OCI-LY3 (cell line): ENCODE results near the gene APOF.
A peak's percentile ranks its signal among the peaks of the same experiment; 100 is the strongest.

Source experiments
- H2AFZ ChIP-seq: fragments of 200-600, 300-600 bp; shearing (Covaris generic); 2 replicates; pipeline ENCODE4 v1.6.0; 2014; ENCODE audit warnings: antibody characterized with exemption, low read depth, low read length
- H3K27ac ChIP-seq: fragments of 200-600, 300-600 bp; sonication (generic); 2 replicates; pipeline ENCODE4 v1.5.1; 2014; ENCODE audit warnings: mild to moderate bottlenecking, low read length, moderate library complexity, mixed read lengths
- H3K27me3 ChIP-seq: fragments of 200-600, 300-600 bp; sonication (generic); 2 replicates; pipeline ENCODE4 v1.6.1; 2014; ENCODE audit warnings: low read depth, low read length, mixed read lengths
- H3K36me3 ChIP-seq: fragments of 200-600, 300-600 bp; sonication (generic); replicated peaks from 2 replicates; pipeline ENCODE3; 2014; ENCODE audit warnings: low read depth, low read length, mixed read lengths
- H3K4me1 ChIP-seq: fragments of 300-600, 200-600 bp; sonication (generic); 2 replicates; pipeline ENCODE4 v1.6.1; 2014; ENCODE audit warnings: low read length, mixed read lengths
- H3K4me2 ChIP-seq: fragments of 200-600, 300-600 bp; sonication (generic); 2 replicates; pipeline ENCODE4 v1.6.1; 2014; ENCODE audit warnings: low read length, mixed read lengths
- H3K4me3 ChIP-seq: fragments of 300-600, 200-600 bp; sonication (generic); 2 replicates; pipeline ENCODE4 v1.5.1; 2014; ENCODE audit warnings: antibody characterized with exemption, mild to moderate bottlenecking, low read length, moderate library complexity
- H3K79me2 ChIP-seq: fragments of 300-600, 200-600 bp; shearing (Covaris generic); 2 replicates; pipeline ENCODE4 v1.6.1; 2014; ENCODE audit warnings: mild to moderate bottlenecking, low read length, mixed read lengths
- H3K9ac ChIP-seq: fragments of 300-600, 200-600 bp; shearing (Covaris generic); 2 replicates; pipeline ENCODE4 v1.6.0; 2014; ENCODE audit warnings: mild to moderate bottlenecking, low read length, moderate library complexity
- H3K9me3 ChIP-seq: fragments of 200-600, 300-600 bp; shearing (Covaris generic); 2 replicates; pipeline ENCODE4 v1.6.1; 2014; ENCODE audit warnings: low read length, mixed read lengths; ENCODE audit not compliant: insufficient read depth
- H4K20me1 ChIP-seq: fragments of 200-600, 300-600 bp; sonication (generic); 2 replicates; pipeline ENCODE4 v1.6.1; 2016; ENCODE audit warnings: low read length, mixed read lengths; ENCODE audit not compliant: insufficient read depth
- CTCF ChIP-seq: fragments of 200-600, 300-600 bp; sonication (generic); IDR thresholded peaks from 2 replicates; pipeline ENCODE4 v1.5.1; 2014; ENCODE audit warnings: antibody characterized with exemption, low read length, low read depth
- EZH2phosphoT487 ChIP-seq: fragments of 200-600 bp; shearing (Covaris generic); IDR thresholded peaks from 2 replicates; pipeline ENCODE4 v1.6.1; 2018; ENCODE audit warnings: antibody characterized with exemption, mixed run types, low read depth

Gene APOF

GRCh38 chr12:56361487-56362129 is 1.0 kb downstream of the APOF start:
- 0 out of 2 replicates have a peak, but pooled peaks cover 7% of the 10 kb centered on the region for H3K79me2 ChIP-seq
- H2AFZ ChIP-seq: no peak overlapping the region
- H3K4me3 ChIP-seq: peak overlapping the region; percentile 84; the same call in 1 of the 2 replicates
- TF ChIP-seq EZH2phosphoT487: no peak
- H3K4me2 ChIP-seq: peak overlapping the region; percentile 69
- no peak overlapping the region for H3K9ac ChIP-seq
- H4K20me1 ChIP-seq: no peaks in the 10 kb centered on the region
- H3K4me1 ChIP-seq: peaks cover 17% of the 10 kb centered on the region
- no peaks in the 10 kb centered on the region for H3K27me3 ChIP-seq
- no peak overlapping the region for H3K27ac ChIP-seq
- no peaks in the 10 kb centered on the region for H3K36me3 ChIP-seq
- H3K9me3 ChIP-seq: no peaks in the 10 kb centered on the region

- no peaks in the 10 kb centered on the region for H3K9me3 ChIP-seq
- H4K20me1 ChIP-seq: no peaks in the 10 kb centered on the region
- H3K27me3 ChIP-seq: no peaks in the 10 kb centered on the region
- H3K36me3 ChIP-seq: peaks cover 7% of the 10 kb centered on the region
- H3K4me1 ChIP-seq: peaks cover 17% of the 10 kb centered on the region
- peak within 1 kb of the TSS; percentile 93 for H3K4me2 ChIP-seq
- peak within 1 kb of the TSS; percentile 87 for H3K9ac ChIP-seq
- peak within 1 kb of the TSS; percentile 49 for H3K27ac ChIP-seq
- TF ChIP-seq EZH2phosphoT487 (no peak), CTCF (no peak)
- H3K79me2 ChIP-seq: 0 out of 2 replicates have a peak, but pooled peaks cover 7% of the 10 kb centered on the region
- H2AFZ ChIP-seq: peak within 1 kb of the TSS; percentile 28
- peak within 1 kb of the TSS; percentile 90 for H3K4me3 ChIP-seq
Measured at GRCh38 chr12:56359851-56360767, 2.5 kb downstream of the APOF start, which contains the start of gene STAT2. TSS of gene STAT2 (minus strand) at chr12:56360107. CDS start at chr12:56356571, 3,536 bp downstream.

GRCh38 chr12:56358836-56359532 is 3.7 kb downstream of the APOF start:
- Histone ChIP-seq H3K9me3 (no peaks in the 10 kb centered on the region), H3K4me2 (peak overlapping the region; percentile 93), H3K79me2 (0 out of 2 replicates have a peak, but pooled peaks cover 7% of the 10 kb centered on the region), H3K4me3 (peak overlapping the region; percentile 90), H2AFZ (peak overlapping the region; percentile 28; the same call in 1 of the 2 replicates), H3K36me3 (peaks cover 10% of the 10 kb centered on the region), H3K9ac (peak overlapping the region; percentile 87), H3K27me3 (no peaks in the 10 kb centered on the region), H3K4me1 (peaks cover 17% of the 10 kb centered on the region), H3K27ac (peak overlapping the region; percentile 41), H4K20me1 (no peaks in the 10 kb centered on the region)
- no peak for TF ChIP-seq CTCF
- TF ChIP-seq EZH2phosphoT487: no peak

- H3K27me3 ChIP-seq: no peaks in the 10 kb centered on the region
- no peak overlapping the region for H3K4me2 ChIP-seq
- no peaks in the 10 kb centered on the region for H3K79me2 ChIP-seq
- H3K9ac ChIP-seq: no peak overlapping the region
- no peak overlapping the region for H3K27ac ChIP-seq
- no peak overlapping the region for H3K4me3 ChIP-seq
- no peak overlapping the region for H2AFZ ChIP-seq
- H3K9me3 ChIP-seq: no peaks in the 10 kb centered on the region
- no peaks in the 10 kb centered on the region for H3K4me1 ChIP-seq
- H3K36me3 ChIP-seq: peaks cover 39% of the 10 kb centered on the region
- no peaks in the 10 kb centered on the region for H4K20me1 ChIP-seq
- TF ChIP-seq EZH2phosphoT487: no peak
- no peak for TF ChIP-seq CTCF
Measured at GRCh38 chr12:56351325-56351724, 11.3 kb downstream of the APOF start.
